Measurements from ENCODE around the gene PTMA.
"Not testable (repeated sequence)": the region's sequence is repeated elsewhere in the genome, so short reads cannot be mapped to it uniquely, and the experiment has no call there.

PTMA gene

DNA sequence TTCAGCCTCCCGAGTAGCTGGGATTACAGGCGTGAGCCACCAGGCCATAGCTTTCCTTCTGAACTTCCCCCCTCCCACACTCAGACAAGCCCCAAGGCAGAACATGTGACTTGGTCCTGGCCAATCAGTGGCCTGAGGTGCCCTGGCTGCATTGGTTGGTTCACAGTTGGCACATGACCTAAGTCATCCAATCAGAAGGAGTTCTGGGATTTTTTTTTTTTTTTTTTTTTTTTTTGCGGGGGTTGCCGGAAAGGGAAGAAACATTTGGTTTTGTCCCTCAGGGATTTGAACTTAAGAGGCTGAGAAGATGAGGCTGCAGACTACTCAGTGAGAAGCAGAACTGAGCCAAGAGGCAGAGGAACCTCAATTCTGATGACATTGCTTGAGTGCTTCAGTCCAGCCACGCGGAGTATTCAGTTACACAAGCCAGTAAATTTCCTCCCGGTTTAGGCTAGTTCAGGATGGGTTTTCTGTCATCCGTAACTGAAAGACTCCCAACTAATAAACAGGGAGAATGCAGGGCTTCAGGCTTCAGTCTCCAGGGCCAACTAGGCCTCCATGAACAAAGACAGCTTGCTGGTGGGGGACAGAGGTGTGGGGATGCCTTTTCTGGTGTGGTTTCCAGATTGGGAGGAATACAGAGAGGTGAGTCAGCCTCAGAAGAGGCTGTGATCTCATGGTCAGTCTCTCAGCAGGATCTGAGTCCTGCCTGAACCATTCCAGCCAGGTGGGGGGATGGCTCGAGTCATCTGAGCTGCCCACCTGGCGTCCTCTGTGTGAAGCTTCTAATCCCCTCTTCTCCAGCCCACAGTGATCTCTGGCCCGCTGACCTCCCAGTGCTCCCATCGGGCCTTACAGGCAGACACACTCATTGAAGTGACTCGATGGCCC lies 9.2 kb downstream of the PTMA start:
- no peak for DNase-seq

DNA sequence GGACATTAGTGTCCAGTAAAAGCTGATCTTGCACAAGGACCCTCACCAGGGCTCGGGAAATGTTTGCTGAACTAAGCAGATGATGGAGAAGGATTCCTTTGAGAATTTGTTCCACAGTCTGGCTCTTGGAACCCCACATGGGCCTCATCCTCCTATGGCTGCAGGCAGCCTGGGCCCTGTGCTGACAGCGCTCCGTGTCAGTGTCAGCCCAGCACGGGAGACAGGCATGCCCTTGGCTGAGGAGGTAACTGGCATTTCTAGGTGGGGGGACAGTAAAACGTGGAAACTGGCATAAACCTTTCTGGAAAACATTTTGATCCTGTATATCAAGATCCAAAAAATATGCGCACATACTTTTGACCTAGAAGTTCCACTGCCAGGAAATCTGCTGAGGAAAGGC lies 10.5 kb downstream of the PTMA start:
- DNase-seq, result no peak

DNA sequence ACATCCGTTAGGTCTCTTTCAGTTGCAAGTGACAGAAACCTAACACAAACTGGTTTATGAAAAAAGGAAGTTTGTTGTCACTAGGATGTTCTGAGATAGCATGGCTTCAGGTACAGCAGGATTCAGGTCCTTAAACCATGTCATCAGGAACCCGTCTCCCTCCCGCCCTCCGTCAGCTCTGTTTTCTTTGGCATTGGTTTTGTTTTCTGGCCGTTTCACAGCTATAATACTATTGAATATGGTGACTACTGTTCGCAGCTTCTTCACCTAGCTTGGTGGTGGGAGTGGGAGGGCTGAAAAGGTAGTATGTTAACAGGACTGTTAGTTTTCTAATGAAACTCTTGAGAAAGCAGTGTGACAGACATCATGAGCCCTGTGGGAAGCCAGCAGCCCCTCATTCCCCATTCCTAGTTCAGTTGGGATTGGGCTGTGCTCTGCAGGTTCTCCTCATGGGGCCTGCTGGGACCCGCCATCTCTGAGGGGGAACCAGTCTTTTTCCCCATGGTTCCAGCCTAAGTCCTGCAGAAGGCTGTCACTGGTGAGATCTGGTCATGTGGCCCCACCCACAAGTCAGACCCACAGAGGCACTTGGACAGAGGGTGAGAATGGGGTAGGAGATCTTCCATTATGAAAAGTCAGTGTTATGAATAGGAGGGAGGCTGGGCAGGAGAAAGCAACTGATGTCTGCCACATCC lies 12.1 kb downstream of the PTMA start:
- DNase-seq, result no peak

DNA sequence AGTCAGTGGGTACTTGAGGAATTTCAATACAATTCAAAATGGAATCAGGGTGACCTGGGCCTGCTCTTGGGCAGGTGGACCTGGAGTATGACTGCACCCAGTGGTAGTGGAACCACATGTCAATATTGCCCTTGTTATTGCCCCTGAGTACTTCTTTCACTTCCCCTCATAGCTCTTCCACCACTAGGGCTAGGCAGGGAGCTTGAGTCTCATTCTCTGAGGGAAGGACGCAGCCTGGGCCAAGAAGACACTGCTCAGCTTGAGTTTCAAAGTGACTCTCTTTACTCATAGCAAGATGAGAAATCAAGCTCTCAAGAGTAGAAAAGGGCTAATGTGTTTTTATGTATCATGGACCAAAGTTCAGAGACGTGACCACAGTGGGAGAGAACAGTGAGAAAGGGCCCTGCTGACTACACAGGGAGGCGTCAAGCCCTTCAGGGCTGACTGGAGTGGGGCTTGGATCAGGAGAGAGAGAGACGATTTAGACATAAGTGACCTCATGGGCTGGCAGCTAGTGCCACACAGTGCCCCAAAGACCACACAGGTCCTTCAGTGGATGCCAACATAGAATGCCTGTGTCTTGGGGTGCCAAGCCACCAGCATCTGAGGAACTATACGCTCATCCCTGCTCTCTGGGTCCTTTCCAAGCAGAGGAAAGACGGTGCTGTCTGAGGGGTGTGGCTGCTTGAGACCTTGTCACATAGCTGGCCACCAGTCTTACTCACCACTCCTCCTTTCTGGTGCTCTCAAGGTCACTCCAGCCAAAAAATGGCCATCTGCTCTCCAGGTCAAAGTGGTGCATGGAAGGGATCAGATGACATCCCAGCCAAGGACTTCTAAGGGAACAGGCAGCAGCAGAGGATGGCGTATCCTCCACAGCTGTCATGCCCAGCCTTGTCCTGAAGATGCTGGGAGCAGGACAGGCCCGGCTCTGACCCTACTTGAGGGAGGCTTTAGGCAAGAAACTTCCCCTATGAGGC lies 13.0 kb downstream of the PTMA start:
- no peak for DNase-seq

DNA sequence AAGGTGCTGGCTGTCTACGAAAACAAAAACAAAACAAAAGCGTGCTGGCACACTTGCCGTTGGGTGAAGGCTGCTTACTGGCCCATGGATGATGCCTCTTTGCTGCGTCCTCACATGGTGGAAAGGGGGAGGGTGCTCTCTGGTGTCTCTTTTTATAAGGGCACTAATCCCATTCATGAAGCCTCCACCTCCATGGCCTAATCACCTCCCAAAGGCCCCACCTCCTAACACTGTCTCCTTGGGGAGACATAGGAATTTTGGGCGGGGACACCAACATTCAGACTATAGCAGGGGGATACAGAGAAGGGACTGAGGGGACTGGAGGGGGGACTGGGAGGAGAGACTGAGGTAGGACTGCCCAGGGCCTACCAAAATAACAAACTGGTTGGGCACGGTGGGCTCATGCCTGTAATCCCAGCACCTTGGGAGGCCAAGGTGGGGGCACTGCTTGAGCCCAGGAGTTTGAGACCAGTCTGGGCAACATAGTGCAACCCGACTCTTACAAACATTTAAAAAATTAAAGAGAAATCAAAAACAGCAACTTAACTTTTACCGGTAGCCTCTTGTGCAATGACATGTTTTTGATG lies 14.5 kb downstream of the PTMA start:
- DNase-seq, result no peak

DNA sequence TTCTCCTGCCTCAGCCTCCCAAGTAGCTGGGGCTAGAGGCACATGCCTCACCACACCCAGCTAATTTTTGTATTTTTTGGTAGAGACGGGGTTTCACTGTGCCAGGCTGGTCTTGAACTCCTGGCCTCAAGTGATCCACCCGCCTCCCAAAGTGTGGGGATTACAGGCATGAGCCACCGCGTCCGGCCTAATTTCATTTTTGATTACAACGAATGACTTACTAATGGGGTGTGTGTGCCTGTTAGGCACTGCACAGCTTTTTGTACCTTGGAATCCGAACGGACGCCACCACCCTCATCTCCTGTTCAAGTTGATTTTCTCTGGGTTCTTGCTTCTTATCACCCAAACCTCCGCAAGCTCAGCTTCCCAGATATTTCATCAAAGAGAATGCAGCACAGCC lies 17.2 kb downstream of the PTMA start:
- DNase-seq, result no peak

DNA sequence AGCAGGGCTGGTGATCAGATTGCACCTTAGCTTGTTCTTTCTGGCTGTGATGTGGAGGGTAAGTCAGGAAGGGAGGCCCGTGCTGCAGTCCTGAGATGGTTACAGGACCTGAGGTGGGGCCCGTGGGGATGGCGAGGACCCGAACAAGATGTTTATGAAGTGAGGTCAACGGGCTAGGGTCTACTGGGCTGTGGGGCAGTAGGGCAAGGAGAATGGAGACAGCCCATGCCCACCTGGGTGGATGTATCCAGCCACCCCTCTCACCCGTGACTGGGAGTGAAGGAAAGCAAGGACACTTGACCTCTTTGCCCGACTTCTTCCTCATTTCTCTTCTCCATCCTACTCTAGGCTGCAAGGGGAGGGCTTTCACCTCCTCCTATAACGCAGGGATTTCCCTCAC lies 18.0 kb downstream of the PTMA start:
- no peak for DNase-seq

DNA sequence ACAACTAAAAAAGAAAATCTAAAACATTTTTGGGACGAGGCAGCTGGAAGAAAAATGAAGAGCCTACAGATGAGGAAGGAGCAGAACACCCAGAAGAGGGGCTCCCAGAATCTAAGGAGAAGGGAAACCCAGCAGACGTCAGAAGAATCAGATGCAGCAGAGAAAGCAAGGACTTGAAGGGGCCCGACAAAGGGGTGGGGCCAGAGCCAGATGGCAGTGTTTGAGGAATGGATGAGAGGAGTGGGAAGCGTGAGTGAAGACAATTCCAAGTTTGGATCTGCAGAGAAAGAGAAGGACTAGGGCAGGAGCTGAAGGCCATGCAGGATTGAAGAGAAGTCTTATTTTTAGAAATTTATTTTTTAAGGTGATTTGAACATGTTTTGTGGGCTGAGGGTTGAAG lies 19.3 kb downstream of the PTMA start:
- no peak for DNase-seq

DNA sequence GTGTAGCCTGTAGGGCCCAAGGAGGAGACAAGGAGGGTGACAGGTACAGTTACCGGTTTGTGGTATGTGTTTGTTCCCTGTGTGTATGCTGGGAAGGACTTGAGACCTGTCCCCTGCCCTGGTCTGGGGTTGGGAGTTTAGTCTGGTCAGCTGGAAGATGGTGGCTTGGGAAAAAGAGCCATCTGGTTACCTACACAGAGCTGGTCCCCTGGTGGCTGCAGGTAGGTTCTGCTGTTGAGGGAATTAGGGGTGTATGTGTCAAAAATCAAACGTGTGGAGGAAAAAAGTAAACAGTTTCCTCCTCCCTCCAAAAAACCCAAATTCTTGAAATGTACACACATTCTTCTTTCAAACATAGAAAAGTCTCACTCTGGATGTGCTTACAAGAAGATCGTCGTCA lies 24.3 kb downstream of the PTMA start:
- DNase-seq, result no peak

DNA sequence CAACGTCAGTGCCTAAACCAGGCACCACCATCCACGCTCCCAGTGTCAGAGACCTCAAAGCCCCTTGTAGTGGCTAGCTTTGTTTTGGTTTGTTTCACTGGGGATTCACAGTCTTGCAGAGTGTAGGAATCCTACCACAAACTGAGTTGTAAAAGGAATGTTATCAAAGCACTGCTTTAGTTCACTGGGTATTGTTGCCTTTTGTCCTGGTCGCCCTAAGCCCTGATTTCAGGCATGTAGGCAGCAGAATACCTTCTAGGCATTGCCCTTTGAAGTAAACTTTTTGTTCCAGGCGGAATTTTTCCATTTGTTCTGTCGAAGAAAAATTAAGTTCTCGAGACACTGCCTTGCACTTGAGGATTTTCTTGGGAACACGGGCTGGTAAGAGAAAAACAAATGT lies 29.4 kb downstream of the PTMA start:
- no peak for DNase-seq

DNA sequence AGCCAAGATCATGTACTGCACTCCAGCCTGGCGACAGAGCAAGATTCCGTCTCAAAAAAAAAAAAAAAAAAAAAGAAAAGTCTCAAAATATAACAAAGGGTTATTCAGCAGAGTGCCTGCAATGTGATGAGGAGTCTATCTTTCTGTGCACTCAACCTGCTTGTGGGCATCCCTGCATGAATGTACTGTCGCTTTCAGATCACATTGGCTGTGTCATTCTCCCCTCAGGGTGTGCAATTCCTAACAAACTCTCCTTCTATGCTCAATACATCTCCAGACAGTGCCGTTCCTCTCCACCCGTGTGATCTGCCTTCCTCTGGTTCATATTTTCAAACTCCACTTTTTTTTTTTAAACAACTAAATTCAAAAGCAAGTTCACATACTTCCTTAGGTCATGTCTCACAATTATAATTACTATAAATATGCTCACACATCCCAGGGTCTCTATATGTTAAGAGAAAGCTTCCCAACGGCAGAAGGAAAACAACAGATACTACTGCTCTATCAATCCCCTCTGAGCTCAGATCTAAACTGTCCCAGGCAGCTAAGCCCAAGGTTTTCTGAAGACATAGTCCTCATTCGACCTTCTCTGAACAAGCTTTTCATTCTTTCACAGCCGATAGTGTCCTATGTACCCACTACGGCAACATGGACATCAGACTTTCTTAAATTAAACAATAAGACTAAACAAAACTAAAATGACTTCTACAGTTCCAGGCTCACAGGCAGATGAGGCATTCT lies 35.2 kb downstream of the PTMA start:
- no peak for DNase-seq

DNA sequence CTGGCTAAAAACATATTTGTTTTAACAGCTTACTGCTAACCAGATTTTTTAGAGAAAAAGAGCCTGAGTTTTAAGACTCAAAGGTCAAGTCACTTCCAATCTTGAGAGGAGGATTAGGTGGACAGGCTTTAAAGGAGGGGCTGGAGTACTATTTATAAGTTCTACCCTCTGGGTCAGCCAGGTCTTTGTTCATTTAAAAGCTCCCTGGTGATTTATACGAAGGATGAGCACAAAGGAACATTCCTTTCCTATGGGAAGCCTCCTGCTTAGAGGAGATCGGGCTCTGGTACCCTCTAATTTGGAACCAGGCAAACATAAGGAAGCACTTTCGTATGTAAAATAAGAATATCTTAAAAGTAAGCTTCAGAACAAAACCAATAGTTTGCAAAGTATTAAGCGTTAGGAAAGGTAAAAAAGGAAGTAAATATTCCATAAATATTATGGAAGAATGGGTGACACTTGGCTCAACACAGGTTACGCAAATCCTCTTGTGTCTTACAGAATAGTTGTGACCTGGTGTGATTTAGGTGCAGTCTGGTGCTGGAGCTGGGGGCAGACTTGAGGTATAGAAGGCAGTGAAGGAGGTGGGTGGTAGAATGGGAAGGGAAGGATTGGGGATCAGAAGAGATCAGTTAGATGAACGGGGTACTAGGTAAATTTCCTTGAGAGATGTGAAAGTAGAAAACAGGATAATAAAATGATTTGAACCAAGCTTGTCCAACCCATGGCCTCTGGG lies 37.1 kb downstream of the PTMA start:
- no peak for DNase-seq

DNA sequence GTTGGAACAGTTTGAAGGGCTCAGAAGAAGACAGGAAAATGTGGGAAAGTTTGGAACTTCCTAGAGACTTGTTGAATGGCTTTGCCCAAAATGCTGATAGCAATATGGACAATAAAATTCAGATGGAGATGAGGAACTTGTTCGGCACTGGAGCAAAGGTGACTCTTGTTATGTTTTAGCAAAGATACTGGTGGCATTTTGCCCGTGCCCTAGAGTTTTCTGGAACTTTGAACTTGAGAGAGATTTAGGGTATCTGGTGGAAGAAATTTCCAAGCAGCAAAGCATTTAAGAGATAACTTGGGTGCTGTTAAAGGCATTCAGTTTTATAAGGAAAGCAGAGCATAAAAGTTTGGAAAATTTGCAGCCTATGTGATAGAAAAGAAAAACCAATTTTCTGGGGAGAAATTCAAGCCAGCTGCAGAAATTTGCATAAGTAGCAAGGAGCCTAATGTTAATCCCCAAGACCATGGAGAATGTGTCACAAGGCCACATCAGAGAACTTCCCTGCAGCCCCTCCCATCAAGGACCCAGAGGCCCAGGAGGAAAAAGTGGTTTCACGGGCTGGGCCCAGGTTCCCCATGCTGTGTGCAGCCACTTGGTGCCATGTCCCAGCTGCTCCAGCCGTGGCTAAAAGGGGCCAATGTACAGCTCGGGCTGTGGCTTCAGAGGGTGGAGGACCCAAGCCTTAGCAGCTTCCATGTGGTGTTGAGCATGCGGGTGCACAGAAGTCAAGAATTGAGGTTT lies 40.0 kb downstream of the PTMA start:
- not testable (repeated sequence) for DNase-seq

DNA sequence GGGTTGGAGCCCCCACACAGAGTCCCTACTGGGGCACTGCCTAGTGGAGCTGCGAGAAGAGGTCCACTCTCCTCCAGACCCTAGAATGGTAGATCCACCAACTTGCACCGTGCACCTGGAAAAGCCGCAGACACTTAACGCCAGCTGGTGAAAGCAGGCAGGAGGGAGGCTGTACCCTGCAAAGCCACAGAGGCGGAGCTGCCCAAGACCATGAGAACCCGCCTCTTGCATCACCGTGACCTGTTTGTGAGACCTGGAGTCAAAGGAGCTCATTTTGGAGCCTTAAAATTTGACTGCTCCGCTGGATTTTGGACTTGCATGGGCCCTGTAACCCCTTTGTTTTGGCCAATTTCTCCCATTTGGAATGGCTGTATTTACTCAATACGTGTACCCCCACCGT lies 40.7 kb downstream of the PTMA start:
- not testable (repeated sequence) for DNase-seq

DNA sequence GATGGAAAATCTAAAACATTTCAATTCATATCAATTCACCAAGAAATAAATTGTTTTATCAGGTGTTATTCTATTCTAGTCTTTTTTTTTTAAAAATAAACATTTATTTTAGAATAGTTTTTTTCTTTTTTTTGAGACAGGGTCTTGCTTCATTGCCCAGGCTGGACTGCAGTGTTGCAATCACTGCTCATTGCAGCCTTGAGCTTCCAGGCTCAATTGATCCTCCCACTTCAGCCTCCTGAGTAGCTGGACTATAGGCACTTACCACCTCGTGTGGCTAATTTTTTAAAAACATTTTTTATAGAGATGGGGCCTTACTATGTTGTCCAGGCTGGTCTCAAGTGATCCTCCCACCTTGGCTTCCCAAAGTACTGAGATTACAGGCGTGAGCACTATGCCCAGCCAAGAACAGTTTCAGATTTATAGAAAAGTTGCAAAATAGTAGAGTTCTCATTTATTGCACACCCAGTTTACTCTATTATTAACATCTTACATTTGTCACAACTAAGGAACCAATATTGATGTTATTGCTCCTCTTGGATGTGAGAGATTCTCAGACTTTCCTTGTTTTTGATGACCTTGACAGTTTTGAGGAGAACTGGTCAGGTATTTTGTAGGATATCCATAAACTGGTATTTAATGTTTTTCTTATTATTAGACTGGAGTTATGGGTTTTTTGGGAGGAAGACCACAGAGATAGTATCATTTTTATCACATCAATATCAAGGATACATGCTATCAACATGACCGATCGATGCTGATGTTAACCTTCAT lies 42.9 kb downstream of the PTMA start:
- no peak for DNase-seq

DNA sequence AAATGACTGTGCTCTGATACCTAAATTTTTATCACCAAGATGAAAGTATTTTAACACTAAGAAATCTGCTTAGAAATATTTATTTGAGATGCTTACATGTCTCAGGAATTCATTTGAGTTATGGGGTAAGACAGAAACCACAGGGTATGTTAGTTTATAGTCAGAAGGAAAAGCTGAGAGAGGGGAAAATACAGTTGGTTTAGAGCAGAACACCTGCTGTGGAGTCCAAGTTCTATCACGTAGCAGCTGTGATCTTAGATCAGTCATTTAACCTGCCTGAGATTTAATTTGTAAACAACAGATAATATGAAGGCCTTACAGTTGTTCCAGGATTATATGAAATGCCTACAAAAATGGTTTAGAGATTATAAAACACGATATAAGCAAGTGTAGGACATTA lies 43.7 kb downstream of the PTMA start:
- DNase-seq, result no peak

DNA sequence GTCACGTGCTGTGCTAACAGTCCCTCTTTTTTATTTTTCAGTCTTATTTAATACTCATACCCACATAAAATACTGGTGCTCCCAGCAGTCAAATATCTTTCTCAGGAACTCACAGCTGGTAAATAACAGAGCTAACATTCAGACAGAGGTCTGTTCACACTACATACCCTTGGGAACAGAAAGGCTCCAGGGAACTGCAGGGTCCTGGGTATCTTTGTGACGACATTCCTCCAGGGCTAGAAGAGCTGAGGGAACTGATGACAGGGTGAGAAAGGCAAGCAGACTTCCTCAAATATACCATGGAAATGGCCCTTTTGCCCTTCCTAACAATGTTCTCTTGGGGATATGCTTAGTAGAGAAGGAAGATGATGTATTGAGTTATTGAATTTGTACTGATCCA lies 53.4 kb downstream of the PTMA start:
- no peak for DNase-seq

Data from activated naive CD4-positive, alpha-beta T cell treated with anti-CD3 and anti-CD28 coated beads, Interleukin-2, amount 50 U/mL, for 16 hours (primary cell).